Psoas muscle (tissue), 8 donors: ENCODE measurements around the gene C1orf94. TPM values are rescaled to one million over a fixed set of nuclear protein-coding genes. Genes with fewer than 3 reads are reported as not detected.

ENCODE experiments used
- ATAC-seq, 4 donors: fragments of 200-7000 bp; cut with Tn5 transposase; one replicate each; pipeline ENCODE4 v1.9.1; 2020; ENCODE audit warnings: moderate library complexity in 3 of 4, mild to moderate bottlenecking in 2 of 4
- DNase-seq, 2 donors: peaks; one replicate each; pipeline ENCODE4 v3.0.0-alpha.2; 2020
- H3K27ac ChIP-seq: fragments of 200-600 bp; one replicate; pipeline ENCODE4 v1.8.0; 2022
- H3K27me3 ChIP-seq, 3 donors: fragments of 200-600 bp in 1 of 3; one replicate each; pipeline versions ENCODE4 v1.6.1 to v1.8.0; 2013 to 2022; ENCODE audit warnings: low read length in 2 of 3, mild to moderate bottlenecking in 2 of 3, moderate library complexity in 1 of 3; ENCODE audit not compliant: insufficient read depth in 3 of 3
- H3K36me3 ChIP-seq, 2 donors: fragments of 200-600 bp in 1 of 2; one replicate each; pipeline versions ENCODE4 v1.6.1 to v1.8.0; 2013 to 2022; ENCODE audit warnings: low read depth in 1 of 2, mild to moderate bottlenecking in 1 of 2, moderate library complexity in 1 of 2; ENCODE audit not compliant: insufficient read depth in 1 of 2
- H3K4me1 ChIP-seq: fragments of 200-600 bp; one replicate; pipeline ENCODE4 v1.8.0; 2022
- H3K4me3 ChIP-seq: fragments of 200-600 bp; one replicate; pipeline ENCODE4 v1.8.0; 2022; ENCODE audit warnings: mild to moderate bottlenecking
- H3K9me3 ChIP-seq: fragments of 200-600 bp; one replicate; pipeline ENCODE4 v1.8.0; 2022
- WGBS, 3 donors: extraction: QIAGEN DNeasy Blood & Tissue Kit; methylation state at CpG; one replicate each; pipeline versions ENCODE4 v1.1.6 to v1.1.7; 2013; 5-methylcytosine and 5-hydroxymethylcytosine counted together
- intact Hi-C, 2 donors: fragments of 100-400 bp; cut with DNase I; formaldehyde crosslinking; loops; one replicate each; pipeline versions ENCODE4 v1.11.0 to v1.14.2; 2022
- long read RNA-seq, 2 donors: library from polyadenylated mRNA; unstranded; transcript quantifications; one replicate each; pipeline ENCODE4 v2.0.0, GENCODE V29; 2021
- polyA plus RNA-seq, 3 donors: library from polyadenylated mRNA; stranded (reverse); fragments of 200-250 nt; gene quantifications; one replicate each; pipeline ENCODE4 v1.2.3, GENCODE V29; 2013
- total RNA-seq, 4 donors: library from RNA; stranded (reverse); fragmentation: NEBNext Ultra II Directional in 2 of 4; extraction: Animal tissue kit (Norgen Biotek cat#: 25700) in 2 of 4; gene quantifications; one replicate each; pipeline versions ENCODE4 v1.2.1 to v1.2.4, GENCODE V29; 2021 to 2023
- TF ChIP-seq, protein P1 (sequence below): fragments of 200-600 bp; IDR thresholded peaks from one replicate; pipeline ENCODE4 v1.8.0; 2022; ENCODE audit warnings: antibody characterized with exemption
- donor health status: healthy with polysubstance abuse.
- donor health status: DM: no; HTN: no; CAD: no; lungs with moderate emphysema.
- donor health status: Bipolar disorder and iron deficiency.
- donor health status: healthy.
- donor health status: DM: yes; HTN: yes; CAD: no.
- donor health status: DM: no; HTN: no; CAD: no.
- donor health status: DM: no; HTN: no; CAD: no.
- donor health status: DM: yes; HTN: yes; CAD: no.

C1orf94 gene
- total RNA-seq (not detected), polyA plus RNA-seq (under 1 TPM in 1 of 3 donors, not detected in 2; 0.01 TPM)
- long read RNA-seq, donor 1: 0 reads
- long read RNA-seq, donor 2: 0 reads

GRCh38 chr1:34176830-34177603, at the start of gene C1orf94:
Gene C1orf94, plus strand, starts transcription at chr1:34176907. Its CDS starts 883 bp downstream, at chr1:34177790.
- 6 to 9% (median 6%) methylated on average over 48 to 58 of the region's 58 CpGs for WGBS, 3 donors
- Histone ChIP-seq H3K27me3 (peaks cover 0 to 59% (median 8%) of the 10 kb centered on the region in 3 donors), H3K36me3 (no peaks in the 10 kb centered on the region), H3K4me1 (no peaks in the 10 kb centered on the region), H3K4me3 (no peak within 1 kb of the TSS), H3K9me3 (no peaks in the 10 kb centered on the region), H3K27ac (no peak within 1 kb of the TSS)
- ATAC-seq (peak in 1 of 4 donors; percentile 44), DNase-seq (no peak)
- TF ChIP-seq, protein P1, sequence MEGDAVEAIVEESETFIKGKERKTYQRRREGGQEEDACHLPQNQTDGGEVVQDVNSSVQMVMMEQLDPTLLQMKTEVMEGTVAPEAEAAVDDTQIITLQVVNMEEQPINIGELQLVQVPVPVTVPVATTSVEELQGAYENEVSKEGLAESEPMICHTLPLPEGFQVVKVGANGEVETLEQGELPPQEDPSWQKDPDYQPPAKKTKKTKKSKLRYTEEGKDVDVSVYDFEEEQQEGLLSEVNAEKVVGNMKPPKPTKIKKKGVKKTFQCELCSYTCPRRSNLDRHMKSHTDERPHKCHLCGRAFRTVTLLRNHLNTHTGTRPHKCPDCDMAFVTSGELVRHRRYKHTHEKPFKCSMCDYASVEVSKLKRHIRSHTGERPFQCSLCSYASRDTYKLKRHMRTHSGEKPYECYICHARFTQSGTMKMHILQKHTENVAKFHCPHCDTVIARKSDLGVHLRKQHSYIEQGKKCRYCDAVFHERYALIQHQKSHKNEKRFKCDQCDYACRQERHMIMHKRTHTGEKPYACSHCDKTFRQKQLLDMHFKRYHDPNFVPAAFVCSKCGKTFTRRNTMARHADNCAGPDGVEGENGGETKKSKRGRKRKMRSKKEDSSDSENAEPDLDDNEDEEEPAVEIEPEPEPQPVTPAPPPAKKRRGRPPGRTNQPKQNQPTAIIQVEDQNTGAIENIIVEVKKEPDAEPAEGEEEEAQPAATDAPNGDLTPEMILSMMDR: no peak
- intact Hi-C loops: no loop called here

DNA sequence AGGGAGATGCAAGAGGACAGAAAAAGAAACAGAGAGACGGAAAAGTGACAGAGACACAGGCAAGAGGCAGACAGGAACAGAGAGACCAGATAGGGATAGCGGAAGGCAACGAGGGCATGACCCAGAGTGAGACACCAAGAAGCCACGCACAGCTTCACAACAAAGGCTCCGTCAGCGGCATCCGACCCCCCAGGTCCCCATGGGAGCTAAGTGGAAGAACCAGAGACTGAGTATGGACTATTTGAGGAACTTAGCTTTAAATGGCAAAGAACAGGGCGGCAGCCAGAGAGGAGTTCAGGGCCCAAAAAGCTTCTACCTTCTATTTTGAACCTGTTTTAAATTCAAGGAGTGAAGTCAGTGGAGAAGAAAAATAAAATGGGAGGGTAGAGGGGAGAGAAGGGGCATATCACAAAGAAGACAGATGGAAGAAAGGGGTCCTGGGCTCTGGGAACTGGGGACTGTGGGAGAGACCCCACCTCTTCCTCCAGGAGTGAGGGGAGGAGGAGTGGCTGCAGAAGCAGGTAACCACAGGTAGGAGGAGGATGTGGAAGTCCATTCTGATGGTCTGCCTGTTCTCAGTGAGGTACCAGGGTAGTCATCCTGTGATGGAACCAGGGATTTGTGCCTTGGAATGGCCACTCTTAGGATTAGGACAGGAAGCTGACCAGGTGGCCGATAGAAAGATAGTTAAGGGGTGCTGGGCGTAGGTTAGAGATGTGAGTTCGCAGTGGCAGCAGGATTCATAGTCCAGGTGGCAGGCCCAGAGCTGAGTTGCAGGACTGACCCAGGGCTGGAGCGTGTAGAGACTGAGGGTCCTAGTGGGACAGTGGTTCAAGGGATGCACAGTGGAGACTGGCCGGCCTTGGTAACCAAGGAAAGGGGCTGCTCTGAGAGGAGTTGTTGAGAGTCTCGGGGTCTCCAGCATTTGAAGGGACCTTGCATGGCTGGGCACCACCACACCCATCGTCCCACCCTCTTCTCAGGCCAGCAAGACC, 49.4 kb upstream of the C1orf94 start:
- ATAC-seq (no peak), DNase-seq (no peak)
- H3K36me3 ChIP-seq: no peaks in the 10 kb centered on the region
- intact Hi-C loops: no loop called here
- 62 to 76% (median 71%) methylated on average over 15 of the region's 15 CpGs for WGBS, 3 donors
- TF ChIP-seq, protein P1: no peak
- H3K27me3 ChIP-seq: peaks cover 0 to 2% (median 0%) of the 10 kb centered on the region in 3 donors
- H3K4me3 ChIP-seq: no peak overlapping the region
- no peaks in the 10 kb centered on the region for H3K9me3 ChIP-seq
- no peak overlapping the region for H3K27ac ChIP-seq
- no peaks in the 10 kb centered on the region for H3K4me1 ChIP-seq

GRCh38 chr1:34128186-34128889, 48.4 kb upstream of the C1orf94 start:
- no peak for ATAC-seq
- TF ChIP-seq, protein P1: no peak
- DNase-seq: no peak
- Histone ChIP-seq H3K9me3 (no peaks in the 10 kb centered on the region), H3K36me3 (no peaks in the 10 kb centered on the region), H3K4me3 (no peak overlapping the region), H3K27me3 (peaks cover 0 to 2% (median 0%) of the 10 kb centered on the region in 3 donors), H3K27ac (no peak overlapping the region), H3K4me1 (no peaks in the 10 kb centered on the region)
- intact Hi-C loops: no loop called here
- 77 to 83% (median 83%) methylated on average over 13 of the region's 13 CpGs for WGBS, 3 donors

GRCh38 chr1:34129630-34130029, 47.1 kb upstream of the C1orf94 start:
- Histone ChIP-seq H3K27me3 (peaks cover 0 to 2% (median 0%) of the 10 kb centered on the region in 3 donors), H3K4me3 (no peak overlapping the region), H3K36me3 (no peaks in the 10 kb centered on the region), H3K27ac (no peak overlapping the region), H3K4me1 (no peaks in the 10 kb centered on the region), H3K9me3 (no peaks in the 10 kb centered on the region)
- 69 to 73% (median 72%) methylated on average over 6 of the region's 6 CpGs for WGBS, 3 donors
- no peak for DNase-seq
- TF ChIP-seq, protein P1: no peak
- intact Hi-C loops: no loop called here
- no peak for ATAC-seq
